ENCODE data around the gene CAPZB.

DNA sequence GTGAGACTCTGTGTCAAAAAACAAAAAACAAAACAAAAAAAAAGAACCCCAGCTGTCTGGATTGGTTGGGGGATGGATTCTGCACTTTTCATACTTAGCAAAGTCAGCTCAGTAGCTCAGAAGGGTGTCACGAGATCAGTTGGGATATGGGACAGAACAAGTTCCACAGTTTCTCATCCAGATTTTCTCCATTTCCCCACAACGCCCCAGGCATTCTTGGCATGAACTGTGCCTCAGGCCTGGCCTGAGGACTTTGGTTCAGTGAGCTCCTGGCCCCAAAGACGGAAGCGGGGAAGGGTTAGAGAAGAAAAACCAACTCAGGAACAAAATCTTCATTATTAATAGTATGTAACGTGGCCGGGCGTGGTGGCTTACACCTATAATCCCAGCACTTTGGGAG is 175.3 kb downstream of the CAPZB start:
- TF ChIP-seq, protein P1, sequence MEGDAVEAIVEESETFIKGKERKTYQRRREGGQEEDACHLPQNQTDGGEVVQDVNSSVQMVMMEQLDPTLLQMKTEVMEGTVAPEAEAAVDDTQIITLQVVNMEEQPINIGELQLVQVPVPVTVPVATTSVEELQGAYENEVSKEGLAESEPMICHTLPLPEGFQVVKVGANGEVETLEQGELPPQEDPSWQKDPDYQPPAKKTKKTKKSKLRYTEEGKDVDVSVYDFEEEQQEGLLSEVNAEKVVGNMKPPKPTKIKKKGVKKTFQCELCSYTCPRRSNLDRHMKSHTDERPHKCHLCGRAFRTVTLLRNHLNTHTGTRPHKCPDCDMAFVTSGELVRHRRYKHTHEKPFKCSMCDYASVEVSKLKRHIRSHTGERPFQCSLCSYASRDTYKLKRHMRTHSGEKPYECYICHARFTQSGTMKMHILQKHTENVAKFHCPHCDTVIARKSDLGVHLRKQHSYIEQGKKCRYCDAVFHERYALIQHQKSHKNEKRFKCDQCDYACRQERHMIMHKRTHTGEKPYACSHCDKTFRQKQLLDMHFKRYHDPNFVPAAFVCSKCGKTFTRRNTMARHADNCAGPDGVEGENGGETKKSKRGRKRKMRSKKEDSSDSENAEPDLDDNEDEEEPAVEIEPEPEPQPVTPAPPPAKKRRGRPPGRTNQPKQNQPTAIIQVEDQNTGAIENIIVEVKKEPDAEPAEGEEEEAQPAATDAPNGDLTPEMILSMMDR (IDR thresholded peaks at IDR 0.05) = no peak
- TF ChIP-seq POLR2A (IDR thresholded peaks at IDR 0.05) = no peak
